Measurements from ENCODE around the gene ANKRD29. TPM values are rescaled to one million over a fixed set of nuclear protein-coding genes. Genes with fewer than 3 reads are reported as not detected.

ANKRD29 gene
- total and polyA plus RNA-seq, 9 of the 15 experiments (the other 6 are each of a cell fraction or from before 2014, with no cell fraction given), result 0.36 TPM; not detected in 8

- no peak for TF ChIP-seq TAF7 (tag; IDR thresholded peaks at IDR 0.05)
- TF ChIP-seq HDGF (IDR thresholded peaks at IDR 0.05), result no peak
- TF ChIP-seq TRIM28 (IDR thresholded peaks at IDR 0.05), result no peak
- no peak for TF ChIP-seq KHSRP (IDR thresholded peaks at IDR 0.05)
- TF ChIP-seq ZNF280A (IDR thresholded peaks at IDR 0.05; ENCODE audit: low read depth, partially characterized antibody), result no peak
- no peak for TF ChIP-seq FOXP4 (CRISPR knock-in tag; IDR thresholded peaks at IDR 0.05; ENCODE audit: borderline replicate concordance)
- DNase-seq (ENCODE audit: extremely low read depth in 1 of 4, low spot score in 3 of 4), result no peak
- no peak overlapping the region for H3K9ac ChIP-seq (ENCODE audit: insufficient read depth in 1 of 2, low read depth in 2 of 2, low read length in 2 of 2)
- H3K9me3 ChIP-seq (replicated peaks; ENCODE audit: control insufficient read depth, insufficient read depth, low read depth, low read length), result no peaks in the 10 kb centered on the region
- H2AFZ ChIP-seq (ENCODE audit: low read depth, low read length), result no peak overlapping the region
- no peaks in the 10 kb centered on the region for H3K36me3 ChIP-seq (ENCODE audit: control insufficient read depth, insufficient read depth, low read length)
- no peak overlapping the region for H3K27ac ChIP-seq (ENCODE audit: extremely low read depth, low read depth, low read length)
- H3K4me3 ChIP-seq, result no peak overlapping the region
- H4K20me1 ChIP-seq (replicated peaks; ENCODE audit: control insufficient read depth, insufficient read depth, low read length), result 0 out of 2 replicates have a peak, but pooled peaks cover 5% of the 10 kb centered on the region
- no TSS peak for BruUV-seq (replicated peaks)
- H3K9me1 ChIP-seq (ENCODE audit: control insufficient read depth, insufficient read depth, low read length), result no peaks in the 10 kb centered on the region
- H3K79me2 ChIP-seq (ENCODE audit: control insufficient read depth, insufficient read depth, low read length), result no peaks in the 10 kb centered on the region
- H3K4me2 ChIP-seq (ENCODE audit: insufficient read depth, low read length), result no peak overlapping the region
- ChIA-PET CTCF (ENCODE audit: low intra/inter-chr PET ratio) (no interaction called here), POLR2A (no interaction called here)
- H3K27me3 ChIP-seq (ENCODE audit: control insufficient read depth in 2 of 2, insufficient read depth in 2 of 2, low read length in 2 of 2), result peaks cover 8 to 25% of the 10 kb centered on the region in 2 experiments
- 1% methylated on average over 4 of the region's 4 CpGs for WGBS (ENCODE audit: insufficient coverage, low coverage, missing lambda C conversion rate)
- no peak for ATAC-seq
- intact Hi-C loops (cut with micrococcal nuclease) (no loop called here), in situ Hi-C loops (cut with MboI) (no loop called here)
- FAIRE-seq, result no peak
- no peaks in the 10 kb centered on the region for H3K4me1 ChIP-seq (replicated peaks in 1 of 2; ENCODE audit: control insufficient read depth in 2 of 2, insufficient read depth in 2 of 2, low read length in 2 of 2)
Observed at GRCh38 chr18:23669804-23670405, 7.2 kb upstream of the ANKRD29 start.
